GM18951 (cell line): ENCODE results near the gene MTERF2.

Source experiments
- POLR2A ChIP-seq: IDR thresholded peaks from 4 replicates; pipeline ENCODE4 v1.6.1; 2011; ENCODE audit warnings: mild to moderate bottlenecking; ENCODE audit not compliant: insufficient read length, insufficient read depth; ENCODE audit errors: extremely low read depth
- in situ Hi-C: fragments of 300-500 bp; cut with MboI; formaldehyde crosslinking; loops from one replicate; pipeline ENCODE4 v1.12.0; 2022; ENCODE audit warnings: low sequenced_read_pairs, mixed read lengths, inconsistent platforms; ENCODE audit not compliant: unreplicated experiment

The MTERF2 gene

GRCh38 chr12:106981788-106982187 lies 5.2 kb downstream of the MTERF2 start:
- in situ Hi-C loops = no loop called here
- no peak for TF ChIP-seq POLR2A

- no peak for TF ChIP-seq POLR2A
- in situ Hi-C loops = no loop called here
Observed at GRCh38 chr12:106980944-106981343, 6.0 kb downstream of the MTERF2 start.

- in situ Hi-C loops = no loop called here
- TF ChIP-seq POLR2A = no peak
Observed at GRCh38 chr12:106978035-106978800, 8.7 kb downstream of the MTERF2 start.

GRCh38 chr12:106976668-106977067 lies 10.3 kb downstream of the MTERF2 start:
- in situ Hi-C loops = no loop called here
- TF ChIP-seq POLR2A = no peak

GRCh38 chr12:106975993-106976658 lies 10.8 kb downstream of the MTERF2 start:
- in situ Hi-C loops = no loop called here
- no peak for TF ChIP-seq POLR2A

- no peak for TF ChIP-seq POLR2A
- in situ Hi-C loops = no loop called here
Observed at GRCh38 chr12:106975098-106975497, 11.8 kb downstream of the MTERF2 start.

GRCh38 chr12:106974511-106974910 lies 12.4 kb downstream of the MTERF2 start:
- in situ Hi-C loops = no loop called here
- no peak for TF ChIP-seq POLR2A

GRCh38 chr12:106973545-106973944 lies 13.4 kb downstream of the MTERF2 start:
- in situ Hi-C loops = no loop called here
- no peak for TF ChIP-seq POLR2A

- no peak for TF ChIP-seq POLR2A
- in situ Hi-C loops = no loop called here
Observed at GRCh38 chr12:106971065-106971464, 15.9 kb downstream of the MTERF2 start.

GRCh38 chr12:106964526-106964925 lies 22.4 kb downstream of the MTERF2 start:
- TF ChIP-seq POLR2A = no peak
- in situ Hi-C loops = no loop called here

GRCh38 chr12:106962286-106962685 lies 24.7 kb downstream of the MTERF2 start:
- in situ Hi-C loops = no loop called here
- no peak for TF ChIP-seq POLR2A

- in situ Hi-C loops = no loop called here
- TF ChIP-seq POLR2A = no peak
Observed at GRCh38 chr12:106960443-106960842, 26.5 kb downstream of the MTERF2 start.

- no peak for TF ChIP-seq POLR2A
- in situ Hi-C loops = no loop called here
Observed at GRCh38 chr12:106957583-106957982, 29.4 kb downstream of the MTERF2 start.

- in situ Hi-C loops = no loop called here
- TF ChIP-seq POLR2A = no peak
Observed at GRCh38 chr12:106956048-106956578, 30.8 kb downstream of the MTERF2 start.
